Hypothalamus (tissue), 51 donors: ENCODE results near the gene CDKN2C.
A peak's percentile ranks its signal among the peaks of the same experiment; 100 is the strongest.
"Not testable (repeated sequence)": the region's sequence is repeated elsewhere in the genome, so short reads cannot be mapped to it uniquely, and the experiment has no call there.

Source experiments
- DNase-seq, 51 donors: peaks; one replicate each; lab custom pipeline; 2025; lab: John Stamatoyannopoulos, UW

CDKN2C gene

GRCh38 chr1:50969611-50970508 is at the start of gene CDKN2C:
CDKN2C (plus strand) TSS chr1:50970245; CDS start chr1:50970369, 124 bp downstream.
- peak in 37 of 51 donors; percentile 13 to 75 (median 47) for DNase-seq

GRCh38 chr1:50920409-50920808 is 49.6 kb upstream of the CDKN2C start:
- DNase-seq, result no peak

DNA sequence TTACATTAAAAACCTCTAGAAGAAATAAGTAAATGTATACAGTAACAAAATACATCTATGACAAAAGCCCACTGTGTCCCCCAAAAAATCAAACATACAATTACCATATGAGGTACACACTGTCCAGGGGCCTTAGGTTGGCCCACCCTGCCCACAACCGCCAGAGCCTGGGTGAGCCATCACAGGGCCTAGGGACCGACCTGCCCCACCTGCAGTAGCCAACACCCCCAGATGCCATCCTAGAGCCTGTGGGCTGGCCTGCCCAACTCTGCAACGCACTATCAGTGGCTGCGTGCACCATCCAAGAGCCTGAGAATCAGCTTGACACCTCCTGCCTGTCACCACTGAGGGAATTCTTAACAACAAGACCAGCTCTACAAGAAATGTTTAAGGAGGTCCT is 49.0 kb upstream of the CDKN2C start:
- no peak for DNase-seq

DNA sequence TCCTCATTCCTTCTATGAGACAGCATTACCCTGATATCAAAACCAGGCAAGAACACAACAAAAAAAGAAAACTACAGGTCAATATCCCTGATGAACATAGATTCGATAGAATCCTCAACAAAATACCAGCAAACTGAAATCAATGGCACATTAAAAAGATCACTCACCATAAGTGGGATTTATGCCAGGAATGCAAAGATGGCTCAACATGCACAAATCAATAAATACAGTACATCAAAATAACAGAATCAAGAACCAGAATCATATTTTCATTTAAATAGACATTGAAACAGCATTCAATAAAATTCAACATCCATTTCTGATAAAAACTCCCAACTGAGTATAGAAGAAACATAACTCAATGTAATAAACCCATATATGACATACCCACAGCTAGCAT is 46.5 kb upstream of the CDKN2C start:
- no peak for DNase-seq

DNA sequence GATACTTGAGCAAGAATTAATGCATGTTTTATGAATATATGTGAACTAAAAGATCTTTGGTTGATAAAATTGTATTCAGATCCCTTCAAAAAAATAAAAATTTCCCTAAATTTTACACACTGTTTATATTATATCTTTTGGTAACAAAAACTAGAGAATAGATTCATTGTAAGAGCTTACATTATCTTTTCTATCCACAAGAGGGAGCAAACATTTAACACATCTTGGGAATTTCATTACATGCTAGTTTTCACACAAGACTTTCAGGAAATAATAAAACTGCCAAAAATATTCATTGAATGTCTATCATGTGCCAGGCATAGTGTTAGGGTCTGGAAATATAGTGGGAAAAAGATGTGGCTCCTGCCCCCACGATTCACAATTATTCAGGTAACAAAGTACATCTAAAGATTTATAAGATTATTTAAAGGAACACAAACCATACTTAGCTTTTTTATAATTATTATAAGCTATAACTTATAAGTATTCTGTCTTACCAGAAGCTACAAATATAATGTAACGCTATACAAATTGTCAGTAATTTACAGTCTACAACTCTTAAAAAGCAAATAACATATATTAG is 40.6 kb upstream of the CDKN2C start:
- DNase-seq, result peak in 1 of 51 donors; percentile 25

- no peak for DNase-seq
Observed at GRCh38 chr1:50930193-50930592, 39.9 kb upstream of the CDKN2C start.

- peak in 2 of 51 donors; percentile 0 to 2 for DNase-seq
Observed at GRCh38 chr1:50930965-50931737, 38.9 kb upstream of the CDKN2C start.

DNA sequence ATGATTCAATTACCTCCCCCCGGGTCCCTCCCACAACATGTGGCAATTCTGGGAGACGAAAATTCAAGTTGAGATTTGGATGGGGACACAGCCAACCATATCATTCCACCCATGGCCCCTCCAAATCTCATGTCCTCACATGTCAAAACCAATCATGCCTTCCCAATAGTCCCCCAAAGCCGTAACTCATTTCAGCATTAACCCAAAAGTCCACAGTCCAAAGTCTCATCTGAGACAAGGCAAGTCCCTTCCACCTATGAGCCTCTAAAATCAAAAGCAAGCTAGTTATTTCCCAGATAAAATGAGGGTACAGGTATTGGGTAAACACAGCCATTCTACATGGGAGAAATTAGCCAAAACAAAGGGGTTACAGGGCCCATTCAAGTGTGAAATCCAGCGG is 38.0 kb upstream of the CDKN2C start:
- not testable (repeated sequence) for DNase-seq

DNA sequence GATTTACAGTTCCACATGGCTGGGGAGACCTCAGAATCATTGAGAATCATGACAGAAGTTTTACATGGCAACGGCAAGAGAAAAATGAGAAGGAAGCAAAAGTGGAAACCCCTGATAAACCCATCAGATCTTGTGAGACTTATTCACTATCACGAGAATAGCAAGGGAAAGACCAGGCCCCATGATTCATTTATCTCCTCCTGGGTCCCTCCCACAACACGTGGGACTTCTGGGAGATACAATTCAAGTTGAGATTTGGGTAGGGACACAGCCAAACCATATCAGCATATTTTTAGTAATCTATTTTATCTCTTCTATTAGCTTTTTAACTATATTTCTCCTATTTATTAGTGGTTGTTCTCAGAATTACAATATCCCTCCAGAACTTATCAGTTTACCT is 36.3 kb upstream of the CDKN2C start:
- DNase-seq, result not testable (repeated sequence)

- no peak for DNase-seq
Observed at GRCh38 chr1:50934838-50935237, 35.2 kb upstream of the CDKN2C start.

- DNase-seq, result not testable (repeated sequence)
Observed at GRCh38 chr1:50935276-50935675, 34.8 kb upstream of the CDKN2C start.

DNA sequence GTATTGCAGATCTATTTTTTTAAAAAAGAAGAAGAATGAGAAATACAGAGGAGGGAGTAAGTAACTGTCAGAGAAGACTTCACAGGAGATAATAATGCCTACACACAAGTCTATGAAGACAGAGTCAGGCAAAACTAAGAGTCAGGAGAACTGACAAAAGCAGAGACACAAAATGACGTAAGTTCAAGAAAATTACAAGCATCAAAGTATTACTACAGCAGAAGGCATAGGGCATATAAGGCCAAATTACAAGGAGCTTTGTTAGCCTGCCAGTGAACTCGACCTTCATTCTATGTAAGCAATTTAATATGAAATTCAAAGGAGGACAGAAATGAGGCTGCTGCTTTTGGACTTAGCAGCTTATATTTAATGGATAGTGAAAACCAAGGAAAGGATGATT is 33.7 kb upstream of the CDKN2C start:
- DNase-seq, result no peak

DNA sequence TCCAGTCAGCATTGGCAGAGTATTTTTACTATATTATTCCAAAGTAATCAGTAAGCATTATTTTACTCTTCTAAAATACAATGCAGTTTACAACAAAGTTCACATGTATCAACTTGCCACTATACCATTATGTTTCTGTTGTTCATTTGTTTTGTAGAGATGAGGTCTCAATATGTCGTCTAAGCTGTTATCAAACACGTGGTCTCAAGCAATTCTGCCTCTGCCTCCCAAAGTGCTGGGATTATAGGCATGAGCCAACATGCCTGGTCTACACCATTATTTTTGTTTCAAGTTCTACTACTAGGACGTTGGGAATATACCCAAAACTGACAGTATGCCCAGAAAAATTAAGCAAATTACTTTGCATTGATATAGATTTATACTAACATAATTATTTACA is 29.8 kb upstream of the CDKN2C start:
- no peak for DNase-seq

GRCh38 chr1:50942334-50942733 is 27.7 kb upstream of the CDKN2C start:
- DNase-seq, result no peak

- no peak for DNase-seq
Observed at GRCh38 chr1:50949286-50949982, 20.6 kb upstream of the CDKN2C start.

GRCh38 chr1:50950396-50950795 is 19.6 kb upstream of the CDKN2C start:
- no peak for DNase-seq

- not testable (repeated sequence) for DNase-seq
Observed at GRCh38 chr1:50952566-50952965, 17.5 kb upstream of the CDKN2C start.

DNA sequence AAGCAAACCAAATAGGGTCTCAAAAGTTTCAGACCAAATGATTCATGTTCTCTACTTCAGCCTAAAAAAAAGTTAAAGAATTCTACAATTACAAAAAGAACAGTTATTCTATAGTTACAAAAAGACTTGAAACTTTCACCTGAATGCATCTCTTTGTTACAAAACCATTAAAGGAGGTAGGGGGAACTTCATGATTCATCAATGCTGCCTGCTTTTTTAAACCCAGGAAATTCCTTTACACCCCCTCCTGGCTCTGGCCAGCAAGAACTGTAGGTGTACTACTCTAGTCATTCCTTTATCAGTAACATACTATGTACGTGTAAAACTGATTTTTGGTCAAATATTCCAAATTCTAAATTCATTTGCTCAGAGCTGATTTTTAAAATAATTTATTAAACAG is 14.9 kb upstream of the CDKN2C start:
- DNase-seq, result no peak

DNA sequence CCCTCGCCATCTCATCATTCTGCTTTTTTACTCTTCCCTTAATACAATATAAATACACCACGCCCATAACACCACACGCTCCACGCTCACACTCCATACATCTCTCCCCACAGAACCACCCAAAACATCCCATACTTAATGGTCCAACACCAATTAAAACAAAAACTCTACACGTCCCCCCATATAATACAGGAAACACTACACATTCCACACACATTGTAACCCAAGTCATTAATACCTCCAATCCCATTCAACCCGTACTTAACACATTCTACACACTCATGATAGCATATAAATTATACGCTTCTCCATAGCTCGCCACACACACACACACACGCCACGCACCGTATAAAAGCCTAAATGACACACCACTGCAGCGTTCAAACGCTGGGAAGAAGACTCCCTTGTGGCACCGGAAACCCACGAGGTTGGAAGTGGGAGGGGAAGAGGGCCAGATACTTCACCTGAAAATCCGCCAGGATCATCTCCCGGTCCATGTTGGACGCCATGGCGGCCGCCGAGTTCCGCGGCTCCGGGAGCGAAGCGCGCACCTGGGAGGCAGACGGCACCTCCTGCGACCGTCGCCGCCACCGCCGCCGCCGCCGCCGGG is 10.6 kb upstream of the CDKN2C start:
- peak in 7 of 51 donors; percentile 9 to 65 (median 40) for DNase-seq
